Calu3 (cell line): ENCODE data around the gene MUC6. TPM values are rescaled to one million over a fixed set of nuclear protein-coding genes. Genes with fewer than 3 reads are reported as not detected.

Experiments
- BruUV-seq: library from RNA; stranded (reverse); fragments of 400-500 nt; replicated peaks from 2 replicates; lab custom pipeline; 2021; lab: Mats Ljungman, UMichigan
- CTCF ChIA-PET: fragments of 300-600 bp; sonication (Branson Sonifier 250); formaldehyde crosslinking; loops from one replicate; lab custom pipeline; 2022; ENCODE audit warnings: antibody characterized with exemption; lab: Charles Lee
- DNase-seq: peaks from one replicate; pipeline ENCODE4 v3.0.0; 2022
- H3K27ac Mint-ChIP-seq: one replicate; pipeline ENCODE4 v1.8.0; 2022; ENCODE audit warnings: mixed read lengths; ENCODE audit not compliant: unreplicated experiment
- H3K27me3 Mint-ChIP-seq: one replicate; pipeline ENCODE4 v1.8.0; 2022; ENCODE audit warnings: mixed read lengths; ENCODE audit not compliant: unreplicated experiment
- H3K36me3 Mint-ChIP-seq: one replicate; pipeline ENCODE4 v1.8.0; 2022; ENCODE audit warnings: mild to moderate bottlenecking, moderate library complexity, mixed read lengths; ENCODE audit not compliant: insufficient read depth, unreplicated experiment
- H3K4me1 Mint-ChIP-seq: one replicate; pipeline ENCODE4 v1.8.0; 2022; ENCODE audit warnings: mild to moderate bottlenecking, low read depth, mixed read lengths; ENCODE audit not compliant: unreplicated experiment
- H3K4me3 Mint-ChIP-seq: one replicate; pipeline ENCODE4 v1.8.0; 2022; ENCODE audit warnings: mild to moderate bottlenecking, low read depth, moderate library complexity, mixed read lengths; ENCODE audit not compliant: unreplicated experiment
- H3K9me3 Mint-ChIP-seq: one replicate; pipeline ENCODE4 v1.8.0; 2022; ENCODE audit warnings: low read depth, mixed read lengths; ENCODE audit not compliant: unreplicated experiment
- CTCF ChIP-seq: fragments of 200-600 bp; IDR thresholded peaks from one replicate; pipeline ENCODE4 v1.8.0; 2022; ENCODE audit warnings: antibody characterized with exemption; ENCODE audit not compliant: unreplicated experiment
- intact Hi-C: fragments of 100-400 bp; cut with micrococcal nuclease; formaldehyde crosslinking; loops from one replicate; pipeline ENCODE4 v1.10.0; 2022; ENCODE audit not compliant: unreplicated experiment
- total RNA-seq: library from RNA; stranded (reverse); gene quantifications from 2 replicates; pipeline ENCODE4 v1.2.3, GENCODE V29; 2022

Gene MUC6
- total RNA-seq, 1 experiment from 2014 or later, result 0.73 TPM

- H3K36me3 Mint-ChIP-seq, result peaks cover 7% of the 10 kb centered on the region
- no peaks in the 10 kb centered on the region for H3K9me3 Mint-ChIP-seq
- H3K4me1 Mint-ChIP-seq, result peaks cover 18% of the 10 kb centered on the region
- CTCF ChIA-PET, result interaction anchor here (0.9 to 1.6 kb wide), 7 partner anchors 8 to 202 kb away, joined by 3 to 6 read pairs (median 4); no protein-coding TSS in a partner anchor
- H3K4me3 Mint-ChIP-seq, result no peak overlapping the region
- no peak overlapping the region for H3K27ac Mint-ChIP-seq
- intact Hi-C loops, result loop anchor here (10.0 kb wide), 1 partner anchor 196 kb away; no protein-coding TSS in a partner anchor
- no TSS peak for BruUV-seq
- peak; percentile 89 for DNase-seq
- peaks cover 29% of the 10 kb centered on the region for H3K27me3 Mint-ChIP-seq
- TF ChIP-seq CTCF, result peak; percentile 92
These were observed 14.2 kb upstream of the MUC6 start for GRCh38 chr11:1050581-1051355.

GRCh38 chr11:1049911-1050580, 13.5 kb upstream of the MUC6 start:
- no peak for TF ChIP-seq CTCF
- Mint-ChIP-seq H3K4me1 (peaks cover 14% of the 10 kb centered on the region), H3K27ac (no peak overlapping the region), H3K36me3 (peaks cover 7% of the 10 kb centered on the region), H3K27me3 (peaks cover 36% of the 10 kb centered on the region), H3K4me3 (no peak overlapping the region), H3K9me3 (peaks cover 2% of the 10 kb centered on the region)
- CTCF ChIA-PET, result interaction anchor here (1.3 to 1.6 kb wide), 3 partner anchors 98 to 202 kb away, joined by 4 to 6 read pairs (median 6); no protein-coding TSS in a partner anchor
- intact Hi-C loops, result loop anchor here (10.0 kb wide), 2 partner anchors 125 to 195 kb away; partner anchors contain the start of gene AP2A2
- BruUV-seq, result no TSS peak
- no peak for DNase-seq

GRCh38 chr11:1049431-1049891, 12.9 kb upstream of the MUC6 start:
- no TSS peak for BruUV-seq
- H3K9me3 Mint-ChIP-seq, result peaks cover 4% of the 10 kb centered on the region
- no peak for TF ChIP-seq CTCF
- intact Hi-C loops, result loop anchor here (10.0 kb wide), 1 partner anchor 125 kb away; the partner anchor contains the start of gene AP2A2
- CTCF ChIA-PET, result no interaction called here
- H3K27me3 Mint-ChIP-seq, result peaks cover 42% of the 10 kb centered on the region
- DNase-seq, result no peak
- H3K4me3 Mint-ChIP-seq, result no peak overlapping the region
- peaks cover 8% of the 10 kb centered on the region for H3K4me1 Mint-ChIP-seq
- H3K27ac Mint-ChIP-seq, result no peak overlapping the region
- H3K36me3 Mint-ChIP-seq, result peaks cover 7% of the 10 kb centered on the region

- Mint-ChIP-seq H3K4me1 (peaks cover 3% of the 10 kb centered on the region), H3K36me3 (peaks cover 7% of the 10 kb centered on the region), H3K27me3 (peaks cover 46% of the 10 kb centered on the region), H3K4me3 (no peak overlapping the region), H3K9me3 (peaks cover 4% of the 10 kb centered on the region), H3K27ac (no peak overlapping the region)
- TF ChIP-seq CTCF, result no peak
- intact Hi-C loops, result loop anchor here (10.0 kb wide), 1 partner anchor 124 kb away; the partner anchor contains the start of gene AP2A2
- no peak for DNase-seq
- CTCF ChIA-PET, result no interaction called here
- no TSS peak for BruUV-seq
These were observed 12.5 kb upstream of the MUC6 start for GRCh38 chr11:1049071-1049405.
